GM21528 (cell line): ENCODE data around the gene PROB1.
A peak's percentile ranks its signal among the peaks of the same experiment; 100 is the strongest.
"Not testable (repeated sequence)": the region's sequence is repeated elsewhere in the genome, so short reads cannot be mapped to it uniquely, and the experiment has no call there.

Experiments used
- ATAC-seq: cut with Tn5 transposase; IDR thresholded peaks from one replicate; pipeline ENCODE4 v1.9.1; 2021; ENCODE audit warnings: mild to moderate bottlenecking, moderate library complexity; ENCODE audit not compliant: unreplicated experiment, low FRiP score

Gene PROB1

DNA sequence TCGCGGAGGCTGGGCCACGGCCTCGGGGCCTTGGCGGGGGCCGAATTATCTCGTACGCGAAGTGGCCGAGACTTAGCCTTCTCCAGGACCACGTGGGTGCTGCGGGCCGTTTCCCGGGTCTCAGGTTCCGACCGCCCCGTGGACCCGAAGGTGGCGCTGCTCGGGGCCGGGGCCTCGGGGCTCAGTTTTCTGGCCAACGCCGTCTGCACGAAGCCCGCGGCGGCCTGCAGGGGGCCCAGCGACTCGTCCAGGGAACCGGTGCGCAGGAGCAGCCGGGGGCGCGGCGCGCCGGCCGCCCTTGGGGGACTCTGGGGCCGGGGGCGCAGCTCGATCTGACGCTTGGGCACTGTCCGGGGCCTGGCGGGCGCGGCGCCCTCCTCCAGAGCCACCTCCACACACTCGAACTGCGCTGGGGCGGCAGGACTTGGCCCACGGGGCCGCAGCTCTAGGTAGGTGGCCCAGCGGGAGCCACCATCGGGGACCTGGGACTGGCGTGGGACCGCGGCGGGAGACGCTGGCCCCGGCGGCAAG lies 716 bp downstream of the PROB1 start:
- no peak for ATAC-seq

DNA sequence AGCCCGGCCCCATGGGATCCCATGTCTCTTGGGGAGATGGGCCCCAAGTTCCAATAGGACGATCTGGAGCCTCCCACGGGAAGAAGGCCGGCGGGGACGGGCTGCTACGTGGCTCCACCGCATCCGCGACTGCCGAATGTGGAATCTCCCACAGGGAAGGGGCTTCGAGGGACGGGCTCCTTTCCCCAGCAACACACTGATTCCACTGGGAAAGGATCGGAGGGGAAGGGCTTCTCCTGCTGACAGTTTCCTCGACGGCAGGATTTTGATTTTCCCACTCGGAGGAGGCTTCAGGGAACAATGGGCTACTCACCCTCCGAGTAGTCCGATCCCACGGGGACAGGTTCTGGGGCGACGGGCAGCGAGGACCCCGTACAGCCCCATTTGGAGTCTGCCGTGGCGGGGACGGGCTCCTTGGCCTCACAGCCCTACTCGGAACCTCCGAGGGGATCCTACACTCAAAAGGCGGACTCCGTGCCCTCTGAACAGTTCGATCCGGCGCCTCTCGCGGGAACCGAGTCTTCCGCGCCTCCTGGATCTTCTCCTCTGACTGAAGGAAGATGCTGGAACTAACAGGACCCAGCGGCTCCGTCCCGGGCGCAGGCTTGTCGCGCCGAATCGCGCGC lies 1.3 kb downstream of the PROB1 start:
- ATAC-seq, result no peak

DNA sequence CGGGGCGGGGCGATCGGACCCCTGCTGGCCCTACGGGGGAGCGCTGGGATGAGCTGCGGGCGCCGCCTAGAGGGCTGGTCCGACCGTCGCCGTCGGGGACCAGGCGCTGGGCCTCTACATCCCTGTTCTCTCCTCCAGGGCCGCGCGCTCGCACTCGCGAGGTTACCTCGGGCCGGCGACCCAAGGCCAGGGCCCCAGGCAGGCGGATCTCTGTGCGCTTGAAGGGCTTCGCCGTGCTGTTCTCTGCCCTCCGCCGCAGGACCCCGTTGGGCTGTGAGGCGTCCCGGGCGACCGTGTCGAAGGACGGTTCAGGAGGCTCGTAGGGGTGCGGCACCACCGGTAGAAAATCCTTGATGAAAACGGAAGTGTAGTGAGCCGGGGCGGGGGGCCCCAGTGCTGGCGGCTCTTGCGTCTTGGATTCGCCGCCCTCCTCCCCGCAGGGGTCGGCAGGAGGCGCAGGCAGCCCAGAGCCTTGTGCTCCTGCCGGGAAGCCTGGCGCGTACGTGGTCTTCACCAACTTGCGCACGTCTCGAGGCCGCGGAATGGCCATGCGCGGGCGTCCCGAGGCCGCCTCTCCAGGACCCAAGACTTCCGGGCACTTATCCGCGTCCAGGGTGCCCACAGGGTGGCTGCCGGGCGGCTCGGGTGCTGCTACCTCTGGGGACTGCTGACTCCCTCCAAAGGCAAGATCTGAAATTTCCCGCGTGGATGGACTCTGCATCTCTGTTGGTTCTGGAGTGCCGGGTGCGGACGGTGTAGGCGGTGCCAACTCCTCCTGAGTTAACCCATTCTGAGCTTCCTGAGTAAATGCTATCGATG lies 2.0 kb downstream of the PROB1 start:
- peak; percentile 40 for ATAC-seq

DNA sequence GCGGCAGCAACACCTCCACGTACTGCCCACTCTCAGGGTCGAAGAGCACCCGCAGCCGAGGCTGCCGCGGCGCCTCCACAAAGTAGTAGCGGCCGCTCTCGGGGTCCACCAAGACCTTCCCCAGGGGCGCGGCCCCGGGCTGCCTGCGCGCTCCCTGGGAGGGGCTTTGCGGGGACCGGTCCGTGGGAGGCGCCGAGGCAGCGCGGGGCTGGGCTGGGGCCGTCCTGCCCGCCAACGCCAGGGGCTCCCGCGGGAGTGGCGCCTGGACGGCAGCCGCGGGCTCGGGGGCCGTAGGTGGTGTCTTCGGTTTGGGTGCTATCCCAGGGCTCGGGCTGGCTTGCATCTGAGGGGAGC lies 2.6 kb downstream of the PROB1 start:
- ATAC-seq, result peak; percentile 4

DNA sequence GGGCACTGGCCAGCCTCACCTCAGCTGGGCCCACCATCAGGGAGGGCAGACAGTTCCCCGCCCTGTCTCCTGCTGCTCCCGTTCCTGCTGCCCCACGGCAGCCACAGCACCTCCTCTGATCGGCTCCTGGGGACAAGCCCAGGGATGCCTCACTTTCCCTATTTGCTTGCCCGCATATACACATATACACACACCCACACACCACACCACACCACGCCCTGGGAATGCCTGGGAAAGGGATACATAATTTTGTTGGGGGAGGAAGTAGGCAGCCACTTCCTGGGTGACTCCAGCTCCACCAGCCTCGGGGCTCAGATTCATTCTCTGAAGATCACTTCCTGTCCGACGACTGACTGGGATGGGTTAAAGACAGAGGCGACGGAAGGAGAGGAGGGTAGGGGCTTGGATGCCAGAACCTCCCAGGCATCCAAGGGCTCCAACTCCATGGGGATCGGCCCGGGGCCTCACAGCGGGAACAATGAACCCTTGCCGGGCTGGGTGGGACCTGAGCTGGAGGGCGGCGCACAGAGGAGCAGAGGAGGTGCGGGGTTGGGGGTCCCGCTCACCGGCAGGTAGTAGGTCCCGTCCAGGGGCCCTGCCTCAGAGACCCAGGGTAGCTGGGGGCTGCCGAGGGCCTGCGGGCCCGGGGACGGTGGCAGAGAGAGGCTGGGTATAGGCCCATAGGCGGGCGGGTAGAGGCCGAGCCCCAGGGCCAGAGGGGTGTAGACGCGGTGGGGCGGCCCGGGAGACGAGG lies 3.2 kb downstream of the PROB1 start:
- ATAC-seq, result peak; percentile 2

DNA sequence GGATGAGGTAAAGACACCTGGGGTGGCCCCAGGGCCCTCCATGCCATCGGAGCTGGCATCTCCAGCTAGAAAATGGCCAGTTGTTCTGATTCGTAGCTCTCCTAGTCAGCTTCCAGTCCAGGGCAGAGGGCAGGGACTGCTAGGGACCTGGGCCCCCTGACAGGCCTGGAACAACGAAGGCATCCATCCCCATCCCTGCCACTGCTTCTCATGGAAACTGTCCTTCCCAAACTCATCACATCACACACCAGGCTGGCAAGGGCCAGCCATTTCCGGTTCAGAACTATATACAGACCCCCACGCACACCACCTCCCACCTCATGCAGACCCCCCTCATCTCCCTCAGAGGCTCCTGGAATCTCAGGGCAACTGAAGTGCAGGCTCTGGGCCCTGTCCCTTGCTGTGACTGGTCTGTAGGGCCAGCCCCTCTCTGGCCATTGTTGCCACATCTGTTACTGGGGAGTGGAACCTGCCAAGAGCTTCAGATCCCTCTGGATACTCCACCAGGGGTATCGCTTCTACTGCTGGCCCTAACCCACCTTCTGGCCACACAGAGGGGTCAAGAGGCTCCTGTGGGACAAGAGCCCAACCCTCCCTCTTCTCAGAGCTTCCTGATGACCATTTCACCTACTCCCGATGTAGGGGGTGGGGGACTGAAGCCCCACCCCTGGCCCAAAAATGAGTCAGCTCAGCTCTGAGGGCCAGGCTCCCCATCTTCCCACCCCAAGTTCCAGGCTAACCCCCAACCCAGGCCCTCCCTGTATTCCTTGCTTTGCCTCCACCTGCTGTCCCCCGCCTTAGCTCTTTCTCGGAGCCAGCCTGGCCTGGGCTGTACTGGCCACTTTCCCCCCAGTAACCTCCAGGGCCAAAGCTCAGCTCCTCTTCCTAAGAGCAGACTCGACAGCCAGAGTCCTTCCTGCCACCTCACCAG lies 4.0 kb downstream of the PROB1 start:
- ATAC-seq, result no peak

DNA sequence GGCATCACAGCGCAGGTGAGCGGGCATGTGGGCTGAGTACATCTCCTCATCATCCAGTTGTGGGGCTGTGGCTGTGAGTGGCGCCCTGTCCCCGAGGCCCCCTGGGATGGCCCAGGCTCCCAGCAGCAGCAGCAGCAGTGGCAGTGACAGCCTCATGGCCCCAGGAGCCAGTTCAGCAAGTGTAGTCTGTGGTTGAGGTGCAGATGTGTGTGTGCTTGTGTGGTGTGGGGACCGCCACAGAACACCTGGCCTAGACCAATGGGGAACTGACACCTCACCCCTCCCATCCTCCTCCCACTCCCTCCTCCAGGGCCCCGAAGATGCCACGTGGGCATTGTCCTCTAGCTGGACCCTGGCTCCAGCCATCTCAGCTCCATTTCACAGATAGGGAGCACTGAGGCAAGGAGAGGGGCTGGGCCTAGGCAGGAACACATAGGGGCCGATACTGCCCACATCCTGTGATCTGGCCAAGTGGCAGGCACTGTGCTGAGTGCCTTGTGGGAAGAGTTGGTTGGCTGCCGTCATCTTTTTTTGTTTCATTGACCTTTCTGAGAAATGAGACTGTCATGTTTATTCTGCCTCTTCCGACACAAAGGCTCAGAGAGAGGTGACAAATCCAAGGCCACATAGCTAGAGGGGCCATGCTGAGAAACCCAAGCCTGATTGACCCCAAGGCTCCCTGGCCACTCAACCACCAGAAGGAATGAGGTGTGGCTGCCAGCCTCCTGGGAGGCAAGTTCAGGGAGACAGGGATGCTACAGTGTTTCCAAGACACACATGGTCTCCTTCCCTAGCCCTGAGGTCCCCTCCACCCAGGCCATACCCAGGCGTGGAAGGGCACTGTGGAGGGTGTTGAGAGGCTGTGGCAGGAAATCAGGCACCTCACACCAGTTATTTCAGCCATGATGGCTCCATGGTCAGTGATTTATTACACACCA lies 4.9 kb downstream of the PROB1 start, which contains the start of gene MZB1:
TSS of gene MZB1 (minus strand) at position 213 of the 938 bp plus-strand sequence. CDS start at position 156, 57 bp downstream.
- peak; percentile 38 for ATAC-seq

DNA sequence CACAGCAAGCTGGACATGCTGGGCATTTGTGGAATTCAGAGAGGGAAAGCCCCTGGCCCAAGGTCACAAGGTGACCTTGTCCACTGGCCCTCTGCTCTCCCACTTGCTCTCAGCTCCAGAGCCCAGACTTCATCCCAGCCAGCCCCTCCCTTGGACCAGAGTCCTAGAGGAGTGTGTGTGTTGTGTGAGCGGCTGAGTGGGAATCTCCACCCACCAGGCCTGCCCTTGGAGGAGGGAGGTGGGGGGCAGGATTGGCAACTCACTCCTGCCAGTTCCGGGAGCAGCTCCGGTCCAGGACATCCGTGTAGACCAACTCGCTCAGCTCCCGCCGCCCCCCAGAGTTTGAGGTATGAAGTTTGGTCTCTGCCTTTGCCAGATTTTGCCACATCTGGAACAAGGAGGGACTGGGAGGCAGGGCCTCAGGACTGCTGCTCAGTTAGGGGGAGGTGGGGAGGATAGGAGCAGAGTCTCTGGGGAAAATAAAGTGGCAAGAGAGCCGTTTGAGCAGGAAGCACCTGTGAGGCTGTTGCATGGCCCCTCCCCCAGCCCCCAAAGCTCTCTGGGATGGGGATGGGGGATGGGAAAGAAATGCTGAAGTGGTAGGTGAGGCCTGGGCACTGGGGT lies 6.6 kb downstream of the PROB1 start:
- ATAC-seq, result no peak

DNA sequence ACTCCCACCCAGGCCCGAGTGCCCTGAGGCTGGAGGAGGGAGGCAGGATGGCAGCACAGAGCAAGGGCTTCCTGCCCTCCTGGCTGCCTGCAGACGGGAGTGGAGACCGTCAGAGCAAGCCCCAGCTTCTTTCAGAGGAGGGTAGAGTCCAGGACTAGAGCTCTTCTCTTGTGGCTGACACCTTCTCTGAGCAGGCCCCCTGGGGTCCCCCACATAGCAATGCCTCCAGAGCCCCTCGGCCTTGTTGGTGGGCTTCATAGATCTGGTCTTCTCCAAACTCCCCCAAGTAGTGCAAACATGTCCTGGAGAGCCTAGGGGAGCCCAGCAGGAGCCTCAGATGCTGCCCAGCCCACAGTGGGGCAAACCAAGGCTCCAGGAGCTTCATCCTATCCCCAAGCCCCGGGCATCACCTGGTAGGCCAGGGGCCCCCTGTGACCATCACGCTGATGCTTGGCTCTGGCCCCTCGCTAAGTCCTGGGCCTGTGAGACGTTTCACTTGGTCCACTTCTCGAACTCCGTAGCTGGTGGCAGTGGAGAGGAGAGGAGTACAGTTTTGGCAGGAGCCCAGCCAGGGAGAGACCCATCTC lies 7.2 kb downstream of the PROB1 start:
- no peak for ATAC-seq

DNA sequence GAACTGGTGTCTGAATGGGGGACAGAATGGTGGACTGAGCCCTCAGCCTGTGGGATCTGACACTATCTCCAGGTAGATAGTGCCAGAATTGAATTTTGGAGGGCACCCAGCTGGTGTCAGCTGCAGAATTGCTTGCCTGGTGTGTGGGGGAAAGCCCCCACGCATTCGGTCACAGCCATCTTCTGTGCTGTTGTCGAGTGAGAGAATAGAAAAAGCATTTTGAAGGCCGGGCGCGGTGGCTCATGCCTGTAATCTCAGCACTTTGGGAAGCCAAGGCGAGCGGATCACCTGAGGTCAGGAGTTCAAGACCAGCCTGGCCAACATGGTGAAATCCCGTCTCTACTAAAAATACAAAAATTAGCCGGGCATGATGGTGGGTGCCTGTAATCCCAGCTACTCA lies 7.9 kb downstream of the PROB1 start:
- ATAC-seq, result not testable (repeated sequence)

DNA sequence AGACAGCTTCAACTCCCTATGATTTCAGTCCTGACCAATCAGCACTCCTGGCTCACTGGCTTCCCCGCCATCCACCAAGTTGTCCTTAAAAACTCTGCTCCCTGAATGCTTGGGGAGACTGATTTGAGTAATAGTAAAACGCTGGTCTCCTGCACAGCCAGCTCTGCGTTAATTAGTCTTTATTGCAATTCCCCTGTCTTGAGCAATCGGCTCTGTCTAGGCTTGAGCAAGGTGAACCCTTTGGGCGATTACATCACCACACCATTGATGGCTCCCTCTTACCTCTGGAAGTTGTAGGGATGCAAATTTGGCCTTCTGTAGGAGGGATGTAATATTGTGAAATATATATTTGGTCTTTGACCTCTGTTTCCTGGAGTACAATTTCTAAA lies 8.9 kb downstream of the PROB1 start:
- ATAC-seq, result no peak

DNA sequence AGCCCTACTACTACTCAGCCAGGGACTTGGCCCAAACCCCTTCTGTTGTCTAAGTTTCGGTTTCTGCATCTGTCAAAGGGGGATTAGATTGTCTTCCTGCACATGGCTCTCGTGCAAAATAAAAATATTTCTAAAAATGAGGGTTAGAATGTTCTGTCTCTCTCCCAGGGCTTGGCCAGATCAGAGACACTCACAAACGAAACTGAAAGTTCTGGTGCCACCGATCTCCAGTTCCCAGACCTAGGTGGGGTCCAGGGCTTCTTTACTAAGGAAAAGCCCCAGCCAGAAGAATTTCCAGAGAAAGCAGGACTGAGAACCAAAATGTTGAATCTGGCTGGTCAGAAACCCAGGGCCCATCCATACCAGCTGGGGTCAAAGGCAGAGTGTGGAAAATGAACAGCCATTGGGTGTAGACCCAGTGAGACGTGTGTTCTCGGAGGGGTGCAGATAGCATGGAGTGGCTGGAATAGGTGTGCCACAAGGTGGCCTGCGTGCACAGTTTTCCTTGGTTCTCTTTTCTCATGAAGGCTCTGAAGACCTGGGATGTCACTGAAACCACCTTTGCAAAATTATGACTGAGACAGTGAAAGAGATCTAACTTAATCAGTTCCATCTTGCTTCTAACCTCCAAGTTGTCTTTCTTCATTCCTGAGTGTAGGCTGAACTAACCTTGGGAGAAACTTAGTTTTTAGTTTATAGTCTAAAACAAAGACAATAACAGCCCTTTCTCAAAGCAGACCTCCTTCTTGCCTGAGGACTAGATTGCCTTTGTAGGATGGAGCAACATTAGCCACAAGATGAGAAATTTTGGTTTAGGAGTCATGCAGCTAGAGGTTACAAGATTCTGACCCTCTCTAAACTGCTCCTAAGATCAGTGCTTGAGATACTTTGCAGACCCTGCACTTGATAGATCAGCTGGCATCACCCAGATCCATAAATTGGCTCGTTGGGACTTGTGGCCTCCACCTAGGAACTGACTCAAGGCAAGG lies 9.5 kb downstream of the PROB1 start:
- no peak for ATAC-seq

DNA sequence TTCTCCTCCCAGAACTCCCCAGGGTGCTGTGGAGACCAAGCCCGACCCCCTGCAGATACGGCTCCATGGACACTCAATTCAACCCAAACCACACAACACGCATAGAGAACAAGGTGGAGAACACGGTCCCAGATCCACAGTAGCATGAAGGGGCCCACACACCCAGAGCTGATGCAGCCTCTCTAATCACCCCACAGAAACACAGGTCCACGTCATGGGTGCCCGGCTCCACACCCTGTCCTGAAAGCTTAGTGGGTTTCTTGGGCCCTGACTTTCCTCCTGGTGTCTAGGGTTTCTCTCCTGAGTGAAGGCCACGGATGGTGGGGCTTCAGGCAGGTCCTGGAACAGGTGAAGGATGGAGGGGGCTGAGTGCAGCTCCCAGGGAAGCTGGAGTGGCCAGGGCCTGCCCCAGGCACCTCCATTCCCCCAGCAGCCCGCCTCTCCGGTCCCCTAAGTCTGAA lies 10.3 kb downstream of the PROB1 start:
- ATAC-seq, result no peak

DNA sequence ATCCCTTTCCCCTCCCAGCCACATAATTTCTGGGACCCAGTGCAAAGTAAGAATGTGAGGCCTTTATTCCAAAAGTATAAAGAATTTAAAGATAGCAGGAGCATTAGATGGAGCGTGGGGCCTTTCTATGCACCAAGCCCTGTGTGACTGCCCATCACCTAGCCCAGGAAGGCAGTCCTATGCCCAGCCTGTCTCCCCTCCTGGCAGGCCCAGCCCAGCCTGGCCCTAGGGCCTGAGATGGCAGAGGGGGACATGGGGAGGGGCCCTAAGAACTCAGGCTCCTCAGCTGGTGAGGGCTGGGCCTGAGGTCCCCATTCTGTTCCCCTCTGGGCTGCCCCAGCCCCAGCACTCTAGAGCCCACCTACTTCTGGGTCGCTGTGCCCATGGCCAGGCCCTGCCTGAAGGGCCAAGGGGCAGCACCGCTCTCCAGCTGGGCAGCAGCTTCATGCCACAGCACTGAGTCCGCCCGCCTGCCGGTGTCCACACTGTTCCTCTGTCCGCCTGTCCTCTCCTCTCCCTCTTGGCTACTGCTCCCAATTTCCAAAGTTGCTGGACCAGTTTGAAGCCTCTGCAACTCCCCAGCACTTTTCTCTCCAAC lies 10.8 kb downstream of the PROB1 start:
- ATAC-seq, result no peak

DNA sequence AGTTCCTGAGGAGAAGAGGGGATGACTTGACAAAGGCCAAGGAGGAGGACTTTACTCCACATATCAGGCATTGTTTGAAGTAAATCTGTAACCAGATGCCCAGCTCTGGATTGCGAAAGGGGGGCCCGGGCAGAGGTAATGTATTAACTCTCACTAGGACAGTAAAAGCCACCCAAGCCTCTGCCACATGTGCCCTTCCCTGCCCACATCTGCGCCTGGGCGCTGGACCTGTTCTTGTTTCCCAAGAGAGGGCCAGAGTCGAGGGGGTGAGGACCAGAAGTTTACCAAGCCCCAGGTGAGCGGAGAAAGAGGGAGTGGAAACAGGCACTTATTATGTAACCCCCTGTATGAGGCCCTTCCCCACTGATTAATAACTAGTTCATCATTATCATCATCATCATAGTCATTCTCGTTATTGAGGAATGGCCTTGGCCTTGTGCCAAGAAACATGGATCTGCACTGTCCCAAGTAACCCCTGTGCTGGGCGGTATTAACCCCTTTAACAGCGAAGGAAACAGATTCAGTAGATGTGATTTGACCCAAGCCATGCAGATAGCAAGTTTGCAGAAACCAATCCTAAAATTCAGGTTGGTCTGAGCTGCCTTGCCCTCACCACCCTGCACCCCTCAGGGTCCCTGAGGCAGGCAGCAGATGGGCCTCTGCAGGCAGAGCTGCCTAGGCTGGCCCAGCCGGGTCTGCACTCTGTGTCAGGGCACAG lies 11.5 kb downstream of the PROB1 start, which contains the start of gene SLC23A1:
TSS of gene SLC23A1 (minus strand) at position 23 of the 718 bp plus-strand sequence. CDS start 44 bp downstream, outside the sequence.
- no peak for ATAC-seq

DNA sequence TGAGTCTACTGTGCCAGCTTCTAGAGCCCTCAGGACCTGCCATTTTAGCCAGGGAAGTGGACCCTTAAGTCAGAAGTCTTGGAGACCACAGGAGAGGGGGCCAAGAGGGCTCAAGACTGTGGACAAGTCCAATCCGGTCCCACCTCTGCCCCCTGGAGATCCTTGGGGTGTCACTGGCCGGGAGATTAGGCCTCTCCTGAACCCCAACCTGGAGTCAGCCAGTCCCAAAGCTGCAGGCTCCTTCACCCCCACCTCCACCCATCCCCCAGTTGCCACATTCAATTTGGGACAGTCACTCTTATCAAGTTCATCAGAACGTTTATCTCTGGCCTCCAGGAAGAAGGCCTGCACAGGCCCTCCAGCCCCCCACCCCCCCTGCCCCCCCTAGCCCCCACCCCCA lies 12.1 kb downstream of the PROB1 start:
- ATAC-seq, result no peak
